ENCODE measurements around the gene ERC2.
"Not testable (repeated sequence)": the region's sequence is repeated elsewhere in the genome, so short reads cannot be mapped to it uniquely, and the experiment has no call there.

The ERC2 gene

DNA sequence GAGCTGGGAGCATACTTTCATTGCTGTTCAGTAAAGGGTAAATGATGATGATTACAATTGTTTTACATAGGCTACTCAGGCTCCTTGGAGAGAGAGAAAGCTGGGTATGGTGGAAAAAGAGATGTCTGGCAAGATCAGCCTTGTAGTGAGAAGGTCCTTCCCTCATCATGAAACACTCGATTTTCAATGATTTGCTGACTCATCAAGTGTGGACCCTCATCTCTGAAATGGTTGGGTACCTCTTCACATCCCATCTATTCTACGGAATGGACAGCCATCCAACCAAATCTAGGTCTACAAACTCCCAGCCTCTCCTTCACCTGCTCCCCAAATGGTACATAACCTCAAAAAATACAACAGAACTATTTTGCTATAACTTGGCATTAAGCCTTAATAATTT lies 610.6 kb downstream of the ERC2 start:
- DNase-seq (ENCODE audit: low read depth), result no peak
- no peak overlapping the region for H3K4me3 ChIP-seq (ENCODE audit: low read depth, low read length)
- no peak for TF ChIP-seq MAX (IDR thresholded peaks at IDR 0.05; ENCODE audit: low read depth, low read length)
- TF ChIP-seq MYC (IDR thresholded peaks at IDR 0.05; ENCODE audit: low read depth, low read length), result no peak
- no peak for TF ChIP-seq POLR2A (IDR thresholded peaks at IDR 0.05; ENCODE audit: extremely low read depth, insufficient read length)
- TF ChIP-seq, protein P1, sequence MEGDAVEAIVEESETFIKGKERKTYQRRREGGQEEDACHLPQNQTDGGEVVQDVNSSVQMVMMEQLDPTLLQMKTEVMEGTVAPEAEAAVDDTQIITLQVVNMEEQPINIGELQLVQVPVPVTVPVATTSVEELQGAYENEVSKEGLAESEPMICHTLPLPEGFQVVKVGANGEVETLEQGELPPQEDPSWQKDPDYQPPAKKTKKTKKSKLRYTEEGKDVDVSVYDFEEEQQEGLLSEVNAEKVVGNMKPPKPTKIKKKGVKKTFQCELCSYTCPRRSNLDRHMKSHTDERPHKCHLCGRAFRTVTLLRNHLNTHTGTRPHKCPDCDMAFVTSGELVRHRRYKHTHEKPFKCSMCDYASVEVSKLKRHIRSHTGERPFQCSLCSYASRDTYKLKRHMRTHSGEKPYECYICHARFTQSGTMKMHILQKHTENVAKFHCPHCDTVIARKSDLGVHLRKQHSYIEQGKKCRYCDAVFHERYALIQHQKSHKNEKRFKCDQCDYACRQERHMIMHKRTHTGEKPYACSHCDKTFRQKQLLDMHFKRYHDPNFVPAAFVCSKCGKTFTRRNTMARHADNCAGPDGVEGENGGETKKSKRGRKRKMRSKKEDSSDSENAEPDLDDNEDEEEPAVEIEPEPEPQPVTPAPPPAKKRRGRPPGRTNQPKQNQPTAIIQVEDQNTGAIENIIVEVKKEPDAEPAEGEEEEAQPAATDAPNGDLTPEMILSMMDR (IDR thresholded peaks at IDR 0.05; ENCODE audit: low read depth, low read length), result no peak

DNA sequence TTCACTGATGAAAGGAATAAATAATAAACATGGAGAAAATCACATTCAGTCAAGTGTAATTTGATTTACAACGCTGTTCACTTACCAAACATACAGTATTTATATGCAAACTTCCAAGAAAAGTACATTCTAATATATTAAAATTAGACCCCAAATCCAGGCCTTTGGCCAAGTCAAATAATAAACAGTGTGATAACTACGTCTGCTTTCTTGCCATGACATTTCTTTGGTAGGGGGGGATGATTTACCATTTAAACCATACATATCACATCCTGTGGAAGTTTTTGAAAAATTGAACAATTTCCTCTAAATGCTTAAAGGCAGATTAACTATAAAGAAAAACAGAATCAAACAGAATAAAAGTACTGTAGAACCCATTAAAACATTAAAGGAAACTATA lies 613.0 kb downstream of the ERC2 start:
- no peak overlapping the region for H3K4me3 ChIP-seq (ENCODE audit: low read depth, low read length)
- DNase-seq (ENCODE audit: low read depth), result no peak
- TF ChIP-seq POLR2A (IDR thresholded peaks at IDR 0.05; ENCODE audit: extremely low read depth, insufficient read length), result no peak
- no peak for TF ChIP-seq MYC (IDR thresholded peaks at IDR 0.05; ENCODE audit: low read depth, low read length)
- TF ChIP-seq MAX (IDR thresholded peaks at IDR 0.05; ENCODE audit: low read depth, low read length), result no peak
- TF ChIP-seq, protein P1 (IDR thresholded peaks at IDR 0.05; ENCODE audit: low read depth, low read length), result no peak

DNA sequence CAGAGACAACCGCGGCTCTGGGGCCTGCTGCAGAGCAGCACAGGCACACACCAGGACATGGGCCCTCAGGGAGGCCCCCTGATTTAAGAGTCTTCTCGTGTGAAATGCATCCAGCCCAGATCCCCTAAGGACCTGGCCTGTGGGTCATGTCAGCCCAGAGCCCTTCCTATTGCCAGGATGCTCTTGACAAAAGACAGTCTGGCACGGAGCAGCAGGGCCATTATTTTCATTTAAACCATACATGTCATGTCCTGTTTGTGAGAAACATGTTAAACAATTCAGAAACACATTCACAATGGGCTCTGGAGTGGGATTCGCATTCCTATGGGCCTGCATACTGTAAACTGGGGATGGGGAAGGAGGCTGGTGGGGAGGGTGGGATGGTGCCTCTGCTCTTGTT lies 613.8 kb downstream of the ERC2 start:
- DNase-seq (ENCODE audit: low read depth), result no peak
- no peak overlapping the region for H3K4me3 ChIP-seq (ENCODE audit: low read depth, low read length)
- TF ChIP-seq MAX (IDR thresholded peaks at IDR 0.05; ENCODE audit: low read depth, low read length), result no peak
- TF ChIP-seq, protein P1 (IDR thresholded peaks at IDR 0.05; ENCODE audit: low read depth, low read length), result no peak
- TF ChIP-seq MYC (IDR thresholded peaks at IDR 0.05; ENCODE audit: low read depth, low read length), result no peak
- TF ChIP-seq POLR2A (IDR thresholded peaks at IDR 0.05; ENCODE audit: extremely low read depth, insufficient read length), result no peak

DNA sequence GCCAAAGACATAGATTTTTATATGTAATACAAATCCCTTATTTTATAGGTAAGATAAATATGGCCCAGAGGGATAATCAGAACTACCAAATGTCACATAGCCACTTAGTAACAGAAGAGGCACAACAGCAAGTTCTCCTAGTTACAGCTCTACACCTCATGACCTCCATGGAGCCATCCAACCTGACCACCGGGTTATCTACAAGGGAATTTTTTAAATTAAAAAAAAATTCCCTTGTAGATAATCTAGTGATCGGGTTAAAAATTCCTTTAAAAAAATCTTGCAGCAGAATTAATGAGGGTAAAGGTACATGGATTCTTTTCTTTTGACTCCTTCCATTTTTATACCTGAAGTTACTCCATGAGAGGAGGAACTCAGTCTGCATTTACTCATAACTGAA lies 615.9 kb downstream of the ERC2 start:
- no peak for DNase-seq (ENCODE audit: low read depth)
- TF ChIP-seq MAX (IDR thresholded peaks at IDR 0.05; ENCODE audit: low read depth, low read length) (no peak), MYC (IDR thresholded peaks at IDR 0.05; ENCODE audit: low read depth, low read length) (no peak), POLR2A (IDR thresholded peaks at IDR 0.05; ENCODE audit: extremely low read depth, insufficient read length) (no peak)
- TF ChIP-seq, protein P1 (IDR thresholded peaks at IDR 0.05; ENCODE audit: low read depth, low read length), result no peak
- H3K4me3 ChIP-seq (ENCODE audit: low read depth, low read length), result no peak overlapping the region

GRCh38 chr3:55842204-55842603 lies 626.1 kb downstream of the ERC2 start:
- no peak overlapping the region for H3K4me3 ChIP-seq (ENCODE audit: low read depth, low read length)
- TF ChIP-seq POLR2A (IDR thresholded peaks at IDR 0.05; ENCODE audit: extremely low read depth, insufficient read length) (no peak), MAX (IDR thresholded peaks at IDR 0.05; ENCODE audit: low read depth, low read length) (no peak), MYC (IDR thresholded peaks at IDR 0.05; ENCODE audit: low read depth, low read length) (no peak)
- TF ChIP-seq, protein P1 (IDR thresholded peaks at IDR 0.05; ENCODE audit: low read depth, low read length), result no peak
- DNase-seq (ENCODE audit: low read depth), result no peak

DNA sequence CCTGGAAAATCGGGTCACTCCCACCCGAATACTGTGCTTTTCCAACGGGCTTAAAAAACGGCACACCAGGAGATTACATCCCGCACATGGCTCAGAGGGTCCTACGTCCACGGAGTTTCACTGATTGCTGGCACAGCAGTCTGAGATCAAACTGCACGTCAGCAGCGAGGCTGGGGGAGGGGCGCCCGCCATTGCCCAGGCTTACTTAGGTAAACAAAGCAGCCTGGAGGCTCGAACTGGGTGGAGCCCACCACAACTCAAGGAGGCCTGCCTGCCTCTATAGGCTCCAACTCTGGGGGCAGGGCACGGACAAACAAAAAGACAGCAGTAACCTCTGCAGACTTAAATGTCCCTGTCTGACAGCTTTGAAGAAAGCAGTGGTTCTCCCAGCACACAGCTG lies 636.4 kb downstream of the ERC2 start:
- DNase-seq (ENCODE audit: low read depth); H3K4me3 ChIP-seq (ENCODE audit: low read depth, low read length): not testable (repeated sequence)

All from NB4 (cell line).